ENCODE results near the gene STOML2.
A peak's percentile ranks its signal among the peaks of the same experiment; 100 is the strongest.

Gene STOML2

DNA sequence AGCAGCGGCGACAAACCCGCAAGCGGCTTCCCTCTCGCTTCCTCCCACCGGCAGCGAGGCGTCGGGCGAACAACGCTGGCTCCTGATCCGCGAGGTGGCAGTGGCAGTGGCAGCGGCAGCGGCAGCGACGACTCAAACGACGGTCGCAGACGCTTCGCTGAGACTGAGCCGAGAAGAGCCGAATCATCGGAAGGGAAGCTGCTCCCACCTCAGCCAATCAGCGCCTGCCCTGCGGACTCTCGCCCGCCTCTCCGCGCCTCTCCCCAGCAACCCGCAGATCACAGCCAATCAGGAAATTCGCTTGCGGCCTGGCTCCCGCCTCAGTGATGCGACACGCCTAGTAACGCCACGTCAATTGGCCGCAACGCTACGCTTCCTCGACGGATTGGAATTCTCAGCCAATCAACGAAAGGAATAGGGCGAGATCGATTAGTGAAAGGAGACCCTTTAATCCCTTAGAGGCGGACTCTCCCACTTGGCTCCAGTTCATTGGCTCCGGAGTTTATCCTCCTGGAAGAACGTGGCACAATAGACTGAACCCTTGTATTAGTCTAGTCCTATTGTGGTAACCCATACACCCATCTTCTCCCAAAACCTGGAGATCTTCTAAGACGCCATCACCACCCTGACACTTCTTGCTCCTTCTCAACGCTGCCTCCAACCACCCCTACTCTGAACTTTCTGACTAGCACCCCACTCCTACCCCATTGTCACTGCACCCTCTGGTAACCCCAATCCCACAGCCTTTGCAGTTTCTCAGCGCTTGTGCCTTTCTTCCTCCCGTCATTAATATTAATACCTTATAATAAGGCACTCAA lies 30.3 kb downstream of the STOML2 start, which contains the start of gene VCP:
VCP (minus strand) TSS at position 165 of the 818 bp plus-strand sequence. CDS start 272 bp downstream, outside the sequence.
- DNase-seq (ENCODE audit: low spot score): peak; percentile 100

DNA sequence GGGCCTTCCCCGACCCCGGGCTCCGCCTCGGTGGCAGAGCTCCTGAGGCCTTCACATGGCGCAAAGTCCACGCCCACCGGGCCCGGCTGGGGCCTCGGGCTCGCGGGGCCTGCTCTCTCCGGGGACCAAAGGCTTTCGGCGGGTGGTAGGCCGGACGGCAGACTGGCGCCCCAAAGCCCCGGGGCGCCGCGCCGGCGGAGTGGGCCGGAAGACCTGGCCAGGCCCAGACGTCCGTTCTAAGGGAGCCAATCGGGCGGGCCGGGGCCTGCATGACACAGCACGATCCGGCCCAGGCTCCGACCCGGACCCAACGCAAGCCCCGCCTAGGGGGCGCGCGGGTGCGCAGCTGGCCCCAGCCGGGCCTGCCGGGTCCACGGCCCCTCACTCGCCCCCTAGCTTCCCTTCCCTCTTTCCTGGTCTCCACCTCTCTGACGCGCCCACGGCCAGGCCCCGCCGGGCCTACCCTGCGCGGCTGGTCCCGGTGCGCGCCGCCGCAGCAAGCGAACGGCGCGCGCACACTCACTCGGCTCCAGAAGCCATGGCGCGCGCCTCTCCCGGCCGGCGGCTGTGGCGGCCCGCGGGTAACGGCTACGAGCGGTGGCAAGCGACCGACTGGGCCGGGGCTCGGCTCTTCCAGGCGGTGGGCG lies 31.0 kb downstream of the STOML2 start:
- DNase-seq (ENCODE audit: low spot score): peak; percentile 85

DNA sequence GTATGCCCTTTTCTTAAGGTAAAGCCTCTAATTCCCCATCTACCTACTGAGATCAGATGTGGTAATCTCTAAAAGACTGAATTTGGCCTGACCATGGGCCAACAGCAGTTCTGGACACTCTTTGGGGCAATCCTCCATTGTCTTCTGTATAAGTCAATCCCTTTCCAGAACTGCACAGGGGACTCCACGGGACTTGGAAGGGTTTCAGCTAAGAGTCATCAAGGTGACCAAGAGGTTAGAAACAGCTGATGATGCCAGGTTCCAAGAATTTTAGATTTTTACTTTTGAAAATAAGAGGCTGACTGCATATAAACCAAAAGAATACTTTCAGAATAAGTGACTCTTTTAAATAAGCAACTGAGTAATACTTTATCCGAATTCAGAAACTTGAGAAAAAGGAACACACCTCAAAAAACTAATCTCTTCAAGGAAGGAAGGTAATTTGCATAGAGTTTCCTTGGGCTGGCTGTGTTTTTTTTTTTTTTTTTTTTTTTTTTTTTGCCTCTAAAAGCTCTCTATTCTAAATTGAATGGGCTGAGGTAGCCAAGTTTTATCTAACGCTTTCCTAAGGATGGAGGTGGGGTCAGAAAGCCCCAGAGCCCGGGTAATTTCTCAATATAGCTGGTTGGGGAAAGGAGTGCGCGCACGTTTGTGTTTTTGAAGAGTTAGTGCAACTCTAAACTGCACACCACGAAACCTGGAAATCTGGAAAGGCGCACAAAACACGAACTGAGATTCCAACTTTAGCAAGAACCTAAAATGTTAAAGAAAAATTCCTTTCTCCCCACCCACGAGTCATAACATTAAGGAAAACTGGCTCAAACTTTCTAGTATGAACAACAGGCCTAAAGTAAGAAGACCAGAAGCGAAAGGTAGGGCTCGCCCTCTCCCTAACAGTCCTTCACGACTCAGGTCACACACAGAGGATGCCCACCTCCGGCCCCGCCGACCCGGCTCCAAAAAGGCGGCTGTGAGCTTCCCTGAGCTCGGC lies 31.8 kb downstream of the STOML2 start:
- DNase-seq (ENCODE audit: low spot score): peak; percentile 31

DNA sequence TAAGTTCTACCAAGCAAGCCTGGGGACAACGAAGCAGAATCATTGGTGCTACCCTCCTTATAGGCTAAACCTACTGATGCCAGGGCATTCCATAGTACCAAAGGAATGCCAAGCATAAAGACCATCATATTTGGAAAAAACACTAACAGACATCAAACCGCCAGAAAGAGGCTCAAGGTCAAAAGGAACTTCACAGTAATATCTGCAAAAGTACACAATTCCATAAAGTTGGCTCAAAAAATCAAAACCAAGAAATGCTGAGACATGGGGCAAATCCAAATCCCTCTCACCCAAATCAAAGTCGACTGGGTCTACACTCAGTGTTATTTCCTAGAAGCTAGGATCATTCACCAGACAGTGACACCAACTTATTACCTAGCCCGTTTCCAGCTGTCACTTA lies 33.9 kb downstream of the STOML2 start:
- DNase-seq (ENCODE audit: low spot score): no peak

DNA sequence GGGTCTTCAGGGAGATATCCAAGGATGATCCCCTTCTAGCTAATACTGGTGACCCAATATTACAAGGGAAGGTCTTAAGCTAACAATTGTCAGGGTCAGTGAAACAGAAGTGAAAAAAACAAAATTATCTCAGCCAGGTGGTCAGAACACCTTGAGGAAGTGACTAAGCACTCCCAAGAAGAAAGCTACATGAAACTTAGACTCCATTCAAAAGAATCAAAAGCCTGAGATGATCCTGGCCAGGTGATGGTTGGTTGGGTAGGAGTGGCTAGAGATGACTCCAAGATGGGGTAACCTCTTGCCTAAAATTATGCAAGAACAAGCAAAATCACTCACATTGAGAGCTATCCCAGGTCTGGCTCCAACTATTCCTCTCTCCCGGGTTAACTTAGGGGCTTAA lies 35.9 kb downstream of the STOML2 start:
- DNase-seq (ENCODE audit: low spot score): no peak

GRCh38 chr9:35060548-35061207 lies 42.3 kb downstream of the STOML2 start:
- no peak for DNase-seq (ENCODE audit: low spot score)

DNA sequence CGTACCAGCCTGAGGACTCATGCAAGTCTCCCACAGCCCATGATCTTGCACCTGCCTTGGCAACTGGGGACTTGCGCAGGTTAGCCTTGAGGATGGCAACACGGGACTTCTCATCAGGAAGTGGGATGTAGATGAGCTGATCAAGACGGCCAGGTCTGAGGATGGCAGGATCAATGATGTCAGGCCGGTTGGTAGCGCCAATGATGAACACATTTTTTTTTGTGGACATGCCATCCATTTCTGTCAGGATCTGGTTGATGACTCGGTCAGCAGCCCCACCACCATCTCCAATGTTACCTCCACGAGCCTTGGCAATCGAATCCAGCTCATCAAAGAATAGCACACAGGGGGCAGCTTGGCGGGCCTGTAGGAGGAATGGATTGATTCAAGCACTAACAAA lies 43.5 kb downstream of the STOML2 start:
- DNase-seq (ENCODE audit: low spot score): no peak

GRCh38 chr9:35057271-35057620 lies 45.7 kb downstream of the STOML2 start:
- no peak for DNase-seq (ENCODE audit: low spot score)

DNA sequence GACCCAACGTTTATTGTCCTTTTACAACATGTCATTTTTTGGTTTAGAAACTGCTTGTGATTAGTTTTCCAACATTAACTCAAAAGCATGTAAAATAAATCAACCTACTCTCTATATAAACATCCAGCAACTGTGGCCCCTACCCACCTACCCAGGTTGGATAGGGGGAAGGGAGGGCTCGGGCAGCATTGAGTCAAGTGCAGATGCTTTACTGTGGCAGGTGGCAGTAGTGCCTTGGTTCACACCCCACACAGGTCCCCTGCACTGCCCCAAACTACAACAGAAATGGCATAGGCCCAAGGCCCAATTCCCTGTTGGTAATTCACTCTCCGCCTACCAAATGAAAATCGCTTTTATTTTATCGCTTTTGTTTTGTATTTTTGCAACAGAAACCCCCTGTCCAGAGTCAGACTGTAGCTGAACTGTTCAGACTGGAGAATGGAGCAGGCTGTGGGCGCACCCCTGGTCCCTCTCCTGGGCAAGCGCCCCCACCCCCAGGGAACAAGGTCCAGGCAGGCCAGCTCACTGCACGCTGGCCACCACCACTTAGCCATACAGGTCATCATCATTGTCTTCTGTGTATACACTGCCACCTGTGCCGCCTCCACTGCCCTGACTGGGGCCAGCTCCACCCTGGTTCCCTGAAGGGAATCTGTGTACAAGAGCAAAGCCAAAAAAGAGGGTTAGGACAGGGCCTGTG lies 46.2 kb downstream of the STOML2 start:
- DNase-seq (ENCODE audit: low spot score): no peak

DNA sequence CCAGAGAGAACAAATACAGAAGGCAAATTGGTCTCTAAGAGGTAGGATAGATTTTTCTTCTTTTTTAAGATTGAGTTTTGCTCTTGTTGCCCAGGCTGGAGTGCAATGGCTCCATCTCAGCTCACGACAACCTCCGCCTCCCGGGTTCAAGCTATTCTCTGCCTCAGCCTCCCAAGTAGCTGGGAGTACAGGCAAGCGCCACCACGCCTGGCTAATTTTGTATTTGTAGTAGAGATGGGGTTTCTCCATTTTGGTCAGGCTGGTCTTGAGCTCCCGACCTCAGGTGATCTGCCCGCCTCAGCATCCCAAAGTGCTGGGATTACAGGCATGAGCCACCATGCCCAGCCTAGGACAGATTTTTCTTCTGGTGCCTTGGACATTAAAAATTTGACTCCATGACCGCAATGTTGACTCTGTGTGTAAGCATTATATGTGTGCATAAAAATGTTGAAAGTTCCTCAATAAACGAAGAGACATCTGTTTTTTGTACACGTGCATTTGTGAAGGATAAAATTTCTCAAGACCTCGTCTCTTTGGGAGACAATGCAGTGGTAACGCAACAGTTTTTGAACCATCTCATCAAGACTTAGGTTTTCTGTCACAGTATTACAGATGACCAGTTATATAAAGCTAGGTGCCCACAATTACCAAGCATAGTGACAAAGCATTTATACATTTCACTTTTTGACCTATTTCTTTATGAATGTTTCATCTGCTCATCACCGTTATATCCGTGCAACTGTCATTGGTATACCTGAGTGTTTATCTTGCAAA lies 47.9 kb downstream of the STOML2 start:
- no peak for DNase-seq (ENCODE audit: low spot score)

DNA sequence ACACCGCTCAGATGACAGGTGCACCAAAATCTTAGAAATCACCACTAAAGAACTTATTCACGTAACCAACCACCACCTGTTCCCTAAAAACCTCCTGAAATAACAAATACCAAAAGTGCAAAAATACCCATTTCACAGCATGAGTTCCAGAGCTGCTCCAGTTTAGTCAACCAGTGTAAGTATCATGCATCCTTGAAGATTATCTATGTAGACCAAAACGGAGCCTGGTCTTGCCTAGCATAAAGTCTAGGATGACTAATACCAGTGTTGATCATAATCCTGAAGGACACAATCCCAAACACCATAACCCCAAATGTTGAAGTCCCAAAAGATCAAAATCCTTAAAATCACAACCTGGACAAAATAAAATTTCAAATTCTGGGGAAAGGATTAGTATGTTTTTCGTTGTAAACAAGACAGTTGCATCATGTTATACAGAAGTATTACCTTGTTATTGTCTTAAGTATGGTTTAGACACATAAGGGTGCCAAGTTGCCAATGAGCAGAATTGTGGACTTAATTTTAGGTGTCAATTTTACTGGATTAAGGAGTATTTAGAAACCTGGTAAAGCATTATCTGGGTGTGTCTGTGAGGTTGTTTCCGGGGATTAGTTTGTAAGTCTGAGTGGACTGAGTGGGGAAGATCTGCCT lies 48.6 kb downstream of the STOML2 start:
- DNase-seq (ENCODE audit: low spot score): no peak

DNA sequence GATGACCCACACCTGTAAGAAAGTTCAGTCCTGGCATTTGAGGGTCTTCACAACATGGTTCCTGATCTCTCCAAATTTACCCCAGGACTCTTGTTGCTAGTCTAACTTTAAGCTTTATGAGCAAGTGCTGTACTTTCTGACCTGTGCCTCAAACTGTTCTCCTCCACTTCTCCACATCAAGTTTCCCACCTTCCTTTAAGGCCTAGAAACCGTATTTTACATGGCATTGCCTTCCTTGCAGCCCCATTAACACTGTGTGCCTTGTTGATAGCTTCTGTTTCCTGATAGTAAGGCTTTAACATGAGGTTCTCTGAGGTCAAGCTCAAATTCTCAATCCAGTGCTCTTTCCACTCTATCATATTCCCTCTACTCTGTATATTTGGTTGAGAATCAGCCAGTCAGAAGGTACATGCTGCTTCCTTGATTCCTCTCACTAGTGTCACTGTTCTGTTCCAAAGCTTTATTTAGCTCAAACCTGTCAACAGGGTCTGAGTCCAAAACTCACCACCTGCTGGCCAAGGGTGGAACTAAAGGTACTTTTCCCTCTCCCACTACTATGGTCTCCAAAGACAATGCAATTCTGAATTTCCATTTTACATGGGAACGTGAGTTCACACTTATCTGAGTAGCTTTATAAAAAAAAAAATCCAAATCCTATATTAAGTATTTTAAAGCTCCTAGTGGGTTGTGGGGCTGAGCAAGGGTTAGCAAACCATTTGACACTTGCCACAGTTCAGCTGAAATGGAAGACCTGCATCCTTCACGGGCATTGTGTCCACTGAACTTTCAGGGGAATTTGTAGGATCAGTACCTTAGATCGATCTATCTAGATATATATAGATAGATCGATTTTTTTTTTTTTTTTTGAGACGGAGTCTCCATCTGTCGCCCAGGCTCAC lies 51.6 kb downstream of the STOML2 start:
- peak; percentile 46 for DNase-seq (ENCODE audit: low spot score)

All from hepatic stellate cell (primary cell).